NCI-H2029 treated with DMSO at 0.1 percent for 48 hours (cell line): Measurements from ENCODE around the gene PRPS1.
"Not testable (repeated sequence)": the region's sequence is repeated elsewhere in the genome, so short reads cannot be mapped to it uniquely, and the experiment has no call there.

ENCODE experiments used
- DNase-seq: peaks from one replicate; lab custom pipeline; 2025; lab: John Stamatoyannopoulos, UW

Gene PRPS1

GRCh38 chrX:107627838-107628661, at the start of gene PRPS1:
Gene PRPS1 (plus strand): TSS chrX:107628510. CDS start chrX:107628629, 119 bp downstream.
- DNase-seq, result peak; percentile 87

- DNase-seq, result no peak
Measured at GRCh38 chrX:107579956-107580355, 48.4 kb upstream of the PRPS1 start.

GRCh38 chrX:107581923-107582322, 46.4 kb upstream of the PRPS1 start:
- no peak for DNase-seq

GRCh38 chrX:107589243-107589642, 39.1 kb upstream of the PRPS1 start:
- no peak for DNase-seq

- DNase-seq, result no peak
Measured at GRCh38 chrX:107596651-107597050, 31.7 kb upstream of the PRPS1 start.

- DNase-seq, result no peak
Measured at GRCh38 chrX:107597264-107597663, 31.0 kb upstream of the PRPS1 start.

GRCh38 chrX:107597791-107598190, 30.5 kb upstream of the PRPS1 start:
- no peak for DNase-seq

GRCh38 chrX:107599450-107599861, 28.9 kb upstream of the PRPS1 start:
- no peak for DNase-seq

- DNase-seq, result no peak
Measured at GRCh38 chrX:107600366-107600765, 27.9 kb upstream of the PRPS1 start.

- no peak for DNase-seq
Measured at GRCh38 chrX:107601326-107601725, 27.0 kb upstream of the PRPS1 start.

- no peak for DNase-seq
Measured at GRCh38 chrX:107601759-107602158, 26.6 kb upstream of the PRPS1 start.

GRCh38 chrX:107602694-107603239, 25.5 kb upstream of the PRPS1 start:
- DNase-seq, result no peak

GRCh38 chrX:107603429-107604159, 24.7 kb upstream of the PRPS1 start:
- no peak for DNase-seq

- not testable (repeated sequence) for DNase-seq
Measured at GRCh38 chrX:107609061-107609460, 19.2 kb upstream of the PRPS1 start.

- DNase-seq, result no peak
Measured at GRCh38 chrX:107610667-107611066, 17.6 kb upstream of the PRPS1 start.

- no peak for DNase-seq
Measured at GRCh38 chrX:107619885-107620322, 8.4 kb upstream of the PRPS1 start.

GRCh38 chrX:107624893-107625292, 3.4 kb upstream of the PRPS1 start:
- DNase-seq, result no peak

- no peak for DNase-seq
Measured at GRCh38 chrX:107625739-107626138, 2.6 kb upstream of the PRPS1 start.

GRCh38 chrX:107626481-107626880, 1.8 kb upstream of the PRPS1 start:
- DNase-seq, result no peak

- DNase-seq, result no peak
Measured at GRCh38 chrX:107626916-107627315, 1.4 kb upstream of the PRPS1 start.

- DNase-seq, result no peak
Measured at GRCh38 chrX:107628662-107629539, 591 bp downstream of the PRPS1 start.

GRCh38 chrX:107629540-107629909, 1.2 kb downstream of the PRPS1 start:
- no peak for DNase-seq
